Right ventricle myocardium superior (tissue), 1 donor: ENCODE results near the gene GBGT1. TPM values are rescaled to one million over a fixed set of nuclear protein-coding genes. Genes with fewer than 3 reads are reported as not detected.
"Not testable (repeated sequence)": the region's sequence is repeated elsewhere in the genome, so short reads cannot be mapped to it uniquely, and the experiment has no call there.

Experiments
- ATAC-seq: fragments of 200-7000 bp; cut with Tn5 transposase; one replicate; pipeline ENCODE4 v1.9.1; 2020; ENCODE audit warnings: mild to moderate bottlenecking; ENCODE audit not compliant: poor library complexity
- DNase-seq: peaks from one replicate; pipeline ENCODE4 v3.0.0-alpha.2; 2020
- intact Hi-C: fragments of 100-400 bp; cut with DNase I; formaldehyde crosslinking; loops from one replicate; pipeline ENCODE4 v1.11.2; 2022
- long read RNA-seq: library from polyadenylated mRNA; unstranded; transcript quantifications from one replicate; pipeline ENCODE4 v2.0.0, GENCODE V29; 2021
- total RNA-seq: library from RNA; stranded (reverse); fragmentation: NEBNext Ultra II Directional; extraction: Animal tissue kit (Norgen Biotek cat#: 25700); gene quantifications from one replicate; pipeline ENCODE4 v1.2.1, GENCODE V29; 2021
- donor health status: DM: no; HTN: yes; CAD: no; lungs with severe emphysema.

The GBGT1 gene
- total RNA-seq: 6.4 TPM
- long read RNA-seq, partial matches to known transcripts: 0 of 8 reads
- long read RNA-seq, other reads (novel, unspliced or antisense): 5 of 8 reads

- intact Hi-C loops: no loop called here
- peak; percentile 81 for ATAC-seq
- peak; percentile 90 for DNase-seq
These were observed at the start of gene GBGT1 for GRCh38 chr9:133163504-133164172. TSS of gene GBGT1 (minus strand) at chr9:133163914. CDS start at chr9:133162412, 1,502 bp downstream.

DNA sequence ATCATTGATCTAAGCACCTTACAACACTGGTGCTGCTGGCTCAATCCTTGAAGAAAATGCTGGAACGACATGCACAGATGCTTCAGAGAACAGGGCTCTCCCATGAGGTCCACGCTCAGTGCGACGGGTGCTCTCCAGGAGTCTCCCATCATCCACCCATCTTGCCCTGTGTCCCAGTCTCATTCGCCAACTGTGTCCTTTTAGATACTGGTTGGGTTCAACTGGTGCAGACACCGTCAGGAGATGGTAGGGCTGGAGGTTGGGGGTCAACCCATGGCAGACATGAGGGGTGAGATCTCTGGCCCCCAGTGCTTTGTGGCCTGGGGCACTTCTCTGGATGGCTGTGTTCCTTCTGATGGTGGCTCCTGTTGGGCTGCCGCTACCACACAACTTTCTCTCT, 46.9 kb upstream of the GBGT1 start:
- ATAC-seq: no peak
- intact Hi-C loops: no loop called here

DNA sequence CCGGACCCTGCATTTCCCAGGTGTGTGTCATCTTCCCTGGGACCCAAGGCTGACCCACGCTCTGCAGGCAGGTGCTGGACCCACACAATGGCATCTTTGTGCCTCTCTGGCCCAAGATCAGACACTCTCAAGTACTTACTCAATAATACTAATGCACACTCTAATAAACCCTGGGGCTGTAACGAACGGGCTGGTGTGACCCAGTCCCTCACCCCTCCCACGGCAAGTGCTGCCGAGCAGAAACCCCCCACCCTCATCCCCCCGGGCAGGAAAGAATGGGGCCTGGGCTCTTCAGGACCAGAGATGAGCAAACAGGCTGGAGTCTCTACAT, 46.5 kb upstream of the GBGT1 start:
- intact Hi-C loops: no loop called here
- DNase-seq (no peak), ATAC-seq (no peak)

More for the DNA sequence above, 46.9 kb upstream of the GBGT1 start:
- no peak for DNase-seq

- ATAC-seq, DNase-seq: not testable (repeated sequence)
These were observed 45.9 kb upstream of the GBGT1 start for GRCh38 chr9:133209327-133210201.

DNA sequence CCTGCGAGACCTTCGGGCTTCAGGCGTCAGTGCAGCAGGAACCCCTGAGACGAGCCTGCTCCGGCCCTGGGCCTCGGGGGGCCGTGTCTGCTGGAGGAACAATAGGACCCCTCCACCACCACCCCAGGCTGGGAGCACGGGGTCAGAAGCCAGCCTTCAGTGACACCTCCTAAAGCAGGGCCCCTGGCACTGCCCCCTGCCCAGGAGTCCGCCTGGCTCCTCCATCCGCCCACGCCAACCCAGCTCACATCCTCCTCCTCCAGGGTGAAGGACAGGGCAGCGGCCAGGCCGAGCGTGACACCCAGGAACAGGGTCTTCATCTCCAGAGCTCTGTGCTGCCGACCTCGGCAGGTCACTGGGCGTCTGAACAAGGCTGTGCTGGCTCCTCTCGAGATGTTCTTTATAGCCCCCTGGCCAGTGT, 45.2 kb upstream of the GBGT1 start, which contains the start of gene OBP2B:
Gene OBP2B (minus strand): TSS at position 371 of the 421 bp plus-strand sequence. CDS start 51 bp downstream, at position 320.
- ATAC-seq, DNase-seq, intact Hi-C loops: not testable (repeated sequence)

More at GRCh38 chr9:133209327-133210201, 45.9 kb upstream of the GBGT1 start:
- intact Hi-C loops: not testable (repeated sequence)

DNA sequence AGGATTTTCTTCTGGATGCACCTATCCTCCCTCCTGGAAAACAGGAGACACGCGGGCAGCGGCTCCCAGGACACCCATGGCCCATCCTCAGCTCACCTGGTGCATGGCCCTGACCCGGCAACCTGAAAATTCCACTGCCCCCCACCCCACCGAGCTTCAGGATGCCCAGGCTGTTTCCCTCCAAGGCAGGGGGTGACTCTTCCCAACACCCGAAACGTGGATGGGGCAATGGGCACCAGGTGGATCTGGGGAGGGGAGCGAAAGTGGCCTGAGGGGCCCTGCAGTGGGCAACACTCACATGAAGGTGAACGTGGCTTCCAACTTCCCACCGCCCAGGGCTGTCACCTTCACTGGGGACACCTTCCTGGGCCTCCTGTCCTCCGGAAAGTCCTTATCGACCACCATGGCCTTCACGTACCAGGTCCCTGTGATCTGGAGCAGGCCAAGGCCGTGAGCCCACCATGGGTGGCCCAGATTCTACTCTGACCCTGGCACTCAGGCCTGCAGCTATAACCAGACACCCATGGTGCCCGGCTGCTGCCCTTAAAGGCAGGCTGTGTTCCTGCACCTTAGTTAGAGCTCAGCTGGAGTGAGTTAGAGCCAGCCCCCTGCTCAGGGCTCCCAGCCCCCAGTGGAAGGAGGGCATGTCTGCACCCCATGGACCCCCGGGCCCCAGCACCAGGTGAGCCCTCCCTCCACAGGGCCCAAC, 44.6 kb upstream of the GBGT1 start:
- intact Hi-C loops, DNase-seq, ATAC-seq: not testable (repeated sequence)

GRCh38 chr9:133207540-133208170, 43.9 kb upstream of the GBGT1 start:
- DNase-seq (no peak), ATAC-seq (no peak)
- intact Hi-C loops: no loop called here

DNA sequence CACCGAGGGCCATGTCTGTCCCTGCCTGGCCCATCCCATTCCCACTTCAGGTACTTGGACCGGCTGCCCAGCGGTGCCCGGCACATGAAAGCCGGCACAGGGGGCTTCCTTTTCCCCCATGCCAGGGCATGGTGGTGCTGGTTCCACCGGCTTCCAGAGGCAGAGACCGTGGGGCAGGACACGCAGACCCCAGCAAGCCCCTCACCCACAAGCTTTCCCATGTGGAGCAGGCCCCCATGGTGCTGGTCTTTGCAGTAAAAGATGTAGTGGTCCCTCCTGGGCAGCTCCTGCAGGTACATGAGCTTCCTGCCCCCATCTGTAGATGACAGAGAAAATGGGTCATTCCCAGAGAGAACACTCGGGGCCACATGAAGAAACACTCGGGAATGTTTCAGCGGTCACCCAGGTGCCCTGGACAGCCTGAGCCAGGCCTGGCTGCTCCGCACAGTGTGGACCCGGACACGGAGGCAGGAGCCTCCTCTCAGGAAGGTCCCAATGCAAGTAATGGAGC, 43.4 kb upstream of the GBGT1 start:
- intact Hi-C loops: no loop called here
- ATAC-seq (no peak), DNase-seq (no peak)

- DNase-seq: no peak
- intact Hi-C loops: no loop called here
- ATAC-seq: no peak
These were observed 42.5 kb upstream of the GBGT1 start for GRCh38 chr9:133205996-133206931.

DNA sequence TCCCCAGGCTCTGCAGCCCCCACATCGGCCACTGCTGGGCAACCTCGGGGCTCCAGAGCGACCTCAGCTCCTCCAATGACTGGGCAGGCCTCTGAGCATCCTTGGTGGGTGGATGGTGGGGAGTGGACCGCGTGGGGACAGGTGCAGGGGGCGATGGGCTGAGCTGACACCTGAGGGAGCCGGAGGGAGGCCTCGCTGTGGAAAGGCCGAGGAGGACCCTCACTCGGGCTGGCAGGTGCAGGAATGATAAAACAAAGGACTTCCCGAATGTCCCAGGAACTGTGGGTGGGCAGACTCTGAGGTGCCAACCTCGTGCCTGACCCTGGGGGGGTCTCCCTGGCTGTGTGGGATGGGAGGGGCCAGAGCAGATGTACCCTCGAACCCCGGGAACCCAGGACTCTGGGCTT, 41.8 kb upstream of the GBGT1 start:
- intact Hi-C loops, ATAC-seq, DNase-seq: not testable (repeated sequence)

DNA sequence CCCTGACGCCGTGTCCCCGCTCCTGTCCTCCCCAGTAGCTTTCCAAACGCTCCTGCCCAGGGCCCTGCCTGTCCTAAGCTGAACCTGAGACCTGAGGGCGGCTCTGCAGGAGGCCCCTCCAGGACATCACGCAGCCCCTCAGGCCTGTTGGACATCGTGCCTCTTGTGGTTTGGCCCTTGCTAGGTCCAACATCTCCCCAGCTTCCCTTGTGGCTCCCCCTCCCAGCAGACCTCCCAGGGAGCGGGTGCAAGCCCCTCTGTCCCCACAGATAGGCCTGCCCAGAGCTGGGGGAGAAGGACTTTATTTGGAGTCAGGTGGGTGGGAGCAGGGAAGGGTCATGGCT, 41.3 kb upstream of the GBGT1 start:
- DNase-seq (no peak), ATAC-seq (no peak)
- intact Hi-C loops: no loop called here

DNA sequence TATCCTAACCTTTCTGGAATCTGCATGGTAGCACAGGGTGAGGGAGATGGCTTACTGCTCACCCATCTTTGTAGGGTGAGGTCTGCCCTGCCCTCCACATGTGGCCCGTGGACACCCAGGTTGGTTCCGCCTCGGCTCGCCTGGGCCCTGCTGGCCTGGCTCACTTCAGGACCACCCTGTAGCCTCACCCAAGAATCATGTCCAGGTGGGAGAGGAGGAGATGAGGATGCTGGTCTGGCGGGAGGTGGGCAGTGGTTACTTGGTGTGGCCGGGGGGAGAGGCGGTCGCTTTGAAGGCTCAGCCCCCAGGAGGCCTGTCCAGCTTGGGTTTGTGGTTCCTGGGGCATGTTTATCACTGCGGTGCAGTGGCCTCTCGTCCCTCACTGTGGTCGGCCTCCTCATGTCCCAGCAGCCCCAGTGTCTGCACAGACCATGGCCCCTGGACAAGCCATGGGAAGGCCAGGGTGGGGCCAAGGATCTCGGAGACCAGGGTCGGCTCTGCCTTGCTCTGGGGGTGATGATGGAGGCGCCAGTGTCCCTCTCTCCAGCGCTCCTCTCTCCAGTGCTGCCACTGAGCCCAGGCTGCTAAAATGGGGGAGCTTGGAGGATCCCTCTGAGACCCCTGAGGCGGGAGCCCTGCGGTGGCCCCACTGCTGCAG, 40.8 kb upstream of the GBGT1 start:
- intact Hi-C loops: no loop called here
- DNase-seq (no peak), ATAC-seq (no peak)

- ATAC-seq (no peak), DNase-seq (no peak)
- intact Hi-C loops: no loop called here
These were observed 39.9 kb upstream of the GBGT1 start for GRCh38 chr9:133203506-133204075.

- DNase-seq (no peak), ATAC-seq (no peak)
- intact Hi-C loops: no loop called here
These were observed 39.2 kb upstream of the GBGT1 start for GRCh38 chr9:133202688-133203453.

- ATAC-seq: no peak
- intact Hi-C loops: no loop called here
- no peak for DNase-seq
These were observed 38.4 kb upstream of the GBGT1 start for GRCh38 chr9:133202145-133202513.
